Stomach (tissue), 9 donors: ENCODE measurements around the gene PTPRE. TPM values are rescaled to one million over a fixed set of nuclear protein-coding genes. Genes with fewer than 3 reads are reported as not detected.
A peak's percentile ranks its signal among the peaks of the same experiment; 100 is the strongest.

ENCODE experiments used
- DNase-seq, 2 donors: peaks; one replicate each; pipeline versions ENCODE4 v3.0.0 to v3.0.0-alpha.2; 2013 to 2019
- H3K27ac ChIP-seq, 5 donors: fragments of 200-600 bp in 4 of 5; sonication (generic) in 4 of 5; one replicate each; pipeline ENCODE4 v1.5.1; 2013 to 2019; ENCODE audit warnings: mild to moderate bottlenecking in 1 of 5, moderate library complexity in 1 of 5
- H3K27me3 ChIP-seq, 3 donors: fragments of 200-600 bp; sonication (generic); one replicate each; pipeline ENCODE4 v1.5.1; 2017 to 2019; ENCODE audit warnings: mixed run types in 1 of 3
- H3K36me3 ChIP-seq, 4 donors: fragments of 200-600 bp; sonication (generic); 1 replicate in 3 of 4; 2 replicates in 1 of 4; pipeline ENCODE4 v1.5.1; 2016 to 2019
- H3K4me1 ChIP-seq, 4 donors: fragments of 200-600 bp; sonication (generic); one replicate each; pipeline ENCODE4 v1.5.1; 2016 to 2019
- H3K4me3 ChIP-seq, 4 donors: fragments of 200-600 bp; sonication (generic) in 3 of 4; one replicate each; pipeline ENCODE4 v1.5.1; 2016 to 2019; ENCODE audit warnings: mild to moderate bottlenecking in 1 of 4
- H3K9me3 ChIP-seq, 4 donors: fragments of 200-600 bp; sonication (generic); one replicate each; pipeline ENCODE4 v1.5.1; 2016 to 2019
- CTCF ChIP-seq, 7 experiments: fragments of 450-650 bp in 4 of 7; fragments of 200-600 bp in 3 of 7; sonication (generic) in 3 of 7; IDR thresholded peaks; one replicate each; pipeline ENCODE4 v1.5.1; 2016 to 2019; ENCODE audit warnings: antibody characterized with exemption in 7 of 7, control low read depth in 2 of 7, mild to moderate bottlenecking in 1 of 7
- EP300 ChIP-seq: sonication (generic); formaldehyde crosslinking; IDR thresholded peaks from one replicate; pipeline ENCODE4 v1.6.1; 2017; ENCODE audit warnings: antibody characterized with exemption
- POLR2A ChIP-seq, 4 donors: fragments of 450-650 bp; IDR thresholded peaks; one replicate each; pipeline ENCODE4 v1.6.1; 2016; ENCODE audit warnings: antibody characterized with exemption in 4 of 4, control low read depth in 2 of 4, mild to moderate bottlenecking in 1 of 4, moderate library complexity in 1 of 4
- POLR2AphosphoS5 ChIP-seq, 3 donors: sonication (generic); formaldehyde crosslinking; IDR thresholded peaks; one replicate each; pipeline ENCODE4 v1.6.1; 2016; ENCODE audit warnings: antibody characterized with exemption in 3 of 3
- WGBS, 5 donors: extraction: QIAGEN DNeasy Blood & Tissue Kit in 3 of 5; methylation state at CpG; one replicate each; pipeline versions ENCODE4 v1.1.5 to v1.1.7; 2013 to 2018; 5-methylcytosine and 5-hydroxymethylcytosine counted together
- intact Hi-C: fragments of 100-400 bp; cut with DNase I; formaldehyde crosslinking; loops from one replicate; pipeline ENCODE4 v1.15.1; 2023; ENCODE audit warnings: low total_unique reads
- polyA plus RNA-seq, 3 donors: library from polyadenylated mRNA; stranded (reverse); fragments of 200-250 nt; gene quantifications; one replicate each; pipeline ENCODE4 v1.2.3, GENCODE V29; 2013
- total RNA-seq, 5 donors: library from RNA; depleted of rRNA; stranded (reverse); fragments of >200 nt; gene quantifications; one replicate each; pipeline versions ENCODE4 v1.1.0 to v1.2.3, GENCODE V29; 2014 to 2016
- donor health status: healthy with polysubstance abuse.
- donor health status: Bipolar disorder and iron deficiency.
- donor health status: healthy.

PTPRE gene
- total and polyA plus RNA-seq, 8 donors: 4.0 to 26.4 (median 8.9) TPM

- Histone ChIP-seq H3K36me3 (no peaks in the 10 kb centered on the region), H3K4me3 (no peak overlapping the region), H3K4me1 (peaks cover 0 to 14% (median 0%) of the 10 kb centered on the region in 4 donors), H3K27ac (no peak overlapping the region), H3K9me3 (no peaks in the 10 kb centered on the region), H3K27me3 (no peaks in the 10 kb centered on the region)
- intact Hi-C loops: no loop called here
- 78 to 93% (median 85%) methylated on average over 6 of the region's 6 CpGs for WGBS, 5 donors
- TF ChIP-seq CTCF (IDR thresholded peaks at IDR 0.05): no peak
- no peak for TF ChIP-seq EP300
- TF ChIP-seq POLR2A (IDR thresholded peaks at IDR 0.05): no peak
- no peak for TF ChIP-seq POLR2AphosphoS5 (IDR thresholded peaks at IDR 0.05)
- DNase-seq: peak in 1 of 2 donors; percentile 20
Measured at GRCh38 chr10:127940866-127941640, 34.1 kb downstream of the PTPRE start.

GRCh38 chr10:127942811-127943210 lies 35.9 kb downstream of the PTPRE start:
- no peak for DNase-seq
- intact Hi-C loops: no loop called here
- Histone ChIP-seq H3K27ac (no peak overlapping the region), H3K4me3 (no peak overlapping the region), H3K27me3 (no peaks in the 10 kb centered on the region), H3K4me1 (peaks cover 0 to 15% (median 0%) of the 10 kb centered on the region in 4 donors), H3K9me3 (no peaks in the 10 kb centered on the region), H3K36me3 (no peaks in the 10 kb centered on the region)
- 34 to 44% (median 40%) methylated on average over 7 of the region's 7 CpGs for WGBS, 5 donors
- TF ChIP-seq CTCF (IDR thresholded peaks at IDR 0.05) (no peak), EP300 (no peak), POLR2AphosphoS5 (IDR thresholded peaks at IDR 0.05) (no peak), POLR2A (IDR thresholded peaks at IDR 0.05) (no peak)

DNA sequence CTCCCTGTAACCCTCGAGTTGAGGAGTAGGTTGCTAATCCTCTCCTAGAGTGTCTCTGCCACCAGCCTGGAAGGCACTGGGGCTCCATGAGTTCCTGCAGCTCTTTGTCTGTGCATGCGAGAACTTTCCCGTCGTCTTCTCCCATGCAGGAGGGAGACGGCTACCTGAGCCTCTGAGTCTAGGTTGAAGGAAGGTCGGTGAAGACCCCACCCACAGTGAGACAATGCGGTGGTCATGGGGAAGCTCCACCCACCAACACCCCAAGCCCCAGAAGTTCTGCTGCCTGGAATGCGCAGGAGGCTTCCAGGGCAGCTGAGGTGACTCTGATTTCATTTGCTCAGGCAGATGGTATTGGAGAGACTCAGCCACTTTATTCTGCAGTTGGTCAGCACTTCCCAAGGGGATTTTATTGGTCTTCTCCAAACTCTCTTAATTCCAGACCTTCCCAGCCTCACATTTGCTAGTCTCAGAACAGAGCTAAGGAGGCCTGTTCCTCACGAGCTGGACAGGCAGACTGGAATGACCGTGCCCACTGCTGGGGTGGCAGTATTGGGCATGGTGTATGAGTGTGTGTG lies 36.5 kb downstream of the PTPRE start:
- Histone ChIP-seq H3K4me1 (peaks cover 0 to 15% (median 0%) of the 10 kb centered on the region in 4 donors), H3K9me3 (no peaks in the 10 kb centered on the region), H3K27me3 (no peaks in the 10 kb centered on the region), H3K27ac (peak overlapping the region in 1 of 5 donors; percentile 14), H3K4me3 (no peak overlapping the region), H3K36me3 (no peaks in the 10 kb centered on the region)
- intact Hi-C loops: no loop called here
- peak in 1 of 2 donors; percentile 14 for DNase-seq
- WGBS, 5 donors: 86 to 90% (median 87%) methylated on average over 10 of the region's 10 CpGs
- TF ChIP-seq POLR2AphosphoS5 (IDR thresholded peaks at IDR 0.05) (no peak), POLR2A (IDR thresholded peaks at IDR 0.05) (no peak), EP300 (no peak), CTCF (IDR thresholded peaks at IDR 0.05) (no peak)

GRCh38 chr10:127944256-127944655 lies 37.4 kb downstream of the PTPRE start:
- no peak overlapping the region for H3K27ac ChIP-seq
- intact Hi-C loops: no loop called here
- no peak for TF ChIP-seq POLR2A (IDR thresholded peaks at IDR 0.05)
- no peak for TF ChIP-seq POLR2AphosphoS5 (IDR thresholded peaks at IDR 0.05)
- TF ChIP-seq EP300: no peak
- TF ChIP-seq CTCF (IDR thresholded peaks at IDR 0.05): no peak

More at GRCh38 chr10:127944256-127944655, 37.4 kb downstream of the PTPRE start:
- WGBS, 5 donors: 82 to 95% (median 86%) methylated on average over 2 of the region's 2 CpGs
- no peak for DNase-seq
- peaks cover 0 to 15% (median 0%) of the 10 kb centered on the region in 4 donors for H3K4me1 ChIP-seq
- no peaks in the 10 kb centered on the region for H3K9me3 ChIP-seq
- no peaks in the 10 kb centered on the region for H3K27me3 ChIP-seq
- H3K4me3 ChIP-seq: no peak overlapping the region
- no peaks in the 10 kb centered on the region for H3K36me3 ChIP-seq
